NCI-H2081 treated with DMSO at 0.1 percent for 48 hours (cell line): ENCODE data around the gene ZBTB40.

ENCODE experiments used
- DNase-seq: peaks from one replicate; lab custom pipeline; 2025; lab: John Stamatoyannopoulos, UW

Gene ZBTB40

GRCh38 chr1:22426781-22427180 is 24.9 kb upstream of the ZBTB40 start:
- DNase-seq: no peak

- no peak for DNase-seq
These were observed 23.0 kb upstream of the ZBTB40 start for GRCh38 chr1:22428672-22429071.

GRCh38 chr1:22431965-22432364 is 19.7 kb upstream of the ZBTB40 start:
- DNase-seq: no peak

- DNase-seq: no peak
These were observed 16.9 kb upstream of the ZBTB40 start for GRCh38 chr1:22434717-22435116.

- DNase-seq: no peak
These were observed 14.7 kb upstream of the ZBTB40 start for GRCh38 chr1:22436948-22437347.

- no peak for DNase-seq
These were observed 14.1 kb upstream of the ZBTB40 start for GRCh38 chr1:22437573-22437972.

GRCh38 chr1:22440582-22440981 is 11.1 kb upstream of the ZBTB40 start:
- DNase-seq: no peak

GRCh38 chr1:22442212-22442894 is 9.3 kb upstream of the ZBTB40 start:
- no peak for DNase-seq

- no peak for DNase-seq
These were observed 8.3 kb upstream of the ZBTB40 start for GRCh38 chr1:22443332-22443731.

- DNase-seq: no peak
These were observed 6.8 kb upstream of the ZBTB40 start for GRCh38 chr1:22444856-22445255.

- no peak for DNase-seq
These were observed 4.0 kb upstream of the ZBTB40 start for GRCh38 chr1:22447621-22448111.

GRCh38 chr1:22449636-22450035 is 2.0 kb upstream of the ZBTB40 start:
- DNase-seq: no peak

GRCh38 chr1:22450351-22451021 is 1.2 kb upstream of the ZBTB40 start:
- peak; percentile 55 for DNase-seq

GRCh38 chr1:22452481-22452957 is 868 bp downstream of the ZBTB40 start:
- no peak for DNase-seq

GRCh38 chr1:22453181-22453580 is 1.5 kb downstream of the ZBTB40 start:
- DNase-seq: no peak

- DNase-seq: no peak
These were observed 2.9 kb downstream of the ZBTB40 start for GRCh38 chr1:22454476-22455056.

GRCh38 chr1:22457345-22457744 is 5.7 kb downstream of the ZBTB40 start:
- no peak for DNase-seq

GRCh38 chr1:22457836-22458235 is 6.2 kb downstream of the ZBTB40 start:
- DNase-seq: no peak

- no peak for DNase-seq
These were observed 9.4 kb downstream of the ZBTB40 start for GRCh38 chr1:22461100-22461499.

GRCh38 chr1:22461678-22462527 is 10.3 kb downstream of the ZBTB40 start:
- DNase-seq: no peak

- no peak for DNase-seq
These were observed 11.3 kb downstream of the ZBTB40 start for GRCh38 chr1:22462928-22463327.

- DNase-seq: no peak
These were observed 13.4 kb downstream of the ZBTB40 start for GRCh38 chr1:22465015-22465565.
